ENCODE results near the gene ENPP3. TPM values are rescaled to one million over a fixed set of nuclear protein-coding genes. Genes with fewer than 3 reads are reported as not detected.

The ENPP3 gene
- total and polyA plus RNA-seq, 2 of the 13 experiments (the other 11 are each of a cell fraction or from before 2014, with no cell fraction given), result 40.0 to 75.4 TPM

DNA sequence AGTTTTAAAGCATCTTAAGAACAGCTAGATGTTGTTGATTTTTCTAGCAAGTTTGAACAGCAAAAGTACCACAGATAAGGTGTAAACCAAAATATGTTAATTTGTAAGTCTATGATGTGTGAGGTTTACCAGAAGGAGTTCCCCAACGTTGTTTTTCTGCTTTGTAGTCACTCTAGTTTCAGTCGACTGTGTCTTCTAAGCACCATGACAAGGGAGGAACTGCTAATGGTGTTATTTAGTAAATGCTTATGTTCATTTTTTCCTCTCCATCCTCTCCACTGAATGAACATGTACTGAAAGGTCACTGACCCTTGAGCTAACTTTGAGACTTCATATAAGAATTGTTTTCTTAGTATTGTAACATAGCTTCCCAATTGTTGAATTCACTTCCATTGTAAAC, 3.0 kb downstream of the ENPP3 start:
- ChIA-PET POLR2A (interaction anchor here (1.2 to 1.5 kb wide), 2 partner anchors 12 kb away, joined by 3 to 5 read pairs; partner anchors contain the start of gene MED23), CTCF (ENCODE audit: low intra/inter-chr PET ratio, low total read pairs) (no interaction called here)
- H3K4me2 ChIP-seq (ENCODE audit: low read depth, low read length), result peak overlapping the region; percentile 24; the same call in 1 of the 2 replicates
- peaks cover 13 to 46% of the 10 kb centered on the region in 2 experiments for H3K36me3 ChIP-seq (replicated peaks in 1 of 2; ENCODE audit: control insufficient read depth in 1 of 2, insufficient read depth in 2 of 2, low read length in 2 of 2)
- FAIRE-seq (no peak), ATAC-seq (no peak), DNase-seq (ENCODE audit: low spot score) (no peak)
- H3K4me3 ChIP-seq (replicated peaks in 1 of 3; ENCODE audit: insufficient read depth in 1 of 3, low read depth in 2 of 3, low read length in 3 of 3), result no peak overlapping the region
- BruUV-seq (replicated peaks), result no TSS peak
- peaks cover 37% of the 10 kb centered on the region for H3K4me1 ChIP-seq (ENCODE audit: insufficient read depth, low read length)
- H3K9me3 ChIP-seq (ENCODE audit: low read length), result no peaks in the 10 kb centered on the region
- H3K27me3 ChIP-seq (ENCODE audit: control insufficient read depth in 1 of 2, insufficient read depth in 2 of 2, low read length in 2 of 2), result no peaks in the 10 kb centered on the region; a peak in 1 of 5 replicates
- H2AFZ ChIP-seq (ENCODE audit: low read length), result no peak overlapping the region
- H4K20me1 ChIP-seq (ENCODE audit: insufficient read depth, low read length), result peaks cover 2% of the 10 kb centered on the region; the same call in 1 of the 2 replicates
- TF ChIP-seq ZMAT3 (CRISPR knock-in tag; conservative IDR thresholded peaks at IDR 0.05) (no peak), ZNF563 (CRISPR knock-in tag; IDR thresholded peaks at IDR 0.05) (no peak), RFX1 (IDR thresholded peaks at IDR 0.05) (no peak), ZFP36 (IDR thresholded peaks at IDR 0.05; ENCODE audit: borderline replicate concordance, low read depth, low read length, partially characterized antibody) (no peak), EHMT2 (IDR thresholded peaks at IDR 0.05; ENCODE audit: borderline replicate concordance, low read depth, low read length) (no peak), SIN3B (IDR thresholded peaks at IDR 0.05; ENCODE audit: low read length) (no peak), HDAC1 (CRISPR knock-in tag; IDR thresholded peaks at IDR 0.05) (no peak), RBFOX2 (IDR thresholded peaks at IDR 0.05; ENCODE audit: low read depth, low read length) (no peak; the same call in 1 of the 2 replicates), ZNF720 (CRISPR knock-in tag; IDR thresholded peaks at IDR 0.05) (no peak), NFKB2 (CRISPR knock-in tag; IDR thresholded peaks at IDR 0.05; ENCODE audit: borderline replicate concordance) (no peak), RARA (CRISPR knock-in tag; IDR thresholded peaks at IDR 0.05) (no peak), ZNF256 (CRISPR knock-in tag; conservative IDR thresholded peaks at IDR 0.05) (no peak), FOXP1 (IDR thresholded peaks at IDR 0.05) (no peak), FOXP1 (CRISPR knock-in tag; IDR thresholded peaks at IDR 0.05) (no peak), ZNF34 (CRISPR knock-in tag; IDR thresholded peaks at IDR 0.05; ENCODE audit: borderline replicate concordance) (no peak), SUZ12 (IDR thresholded peaks at IDR 0.05; ENCODE audit: low read depth, low read length) (no peak)
- TF ChIP-seq, protein P1, sequence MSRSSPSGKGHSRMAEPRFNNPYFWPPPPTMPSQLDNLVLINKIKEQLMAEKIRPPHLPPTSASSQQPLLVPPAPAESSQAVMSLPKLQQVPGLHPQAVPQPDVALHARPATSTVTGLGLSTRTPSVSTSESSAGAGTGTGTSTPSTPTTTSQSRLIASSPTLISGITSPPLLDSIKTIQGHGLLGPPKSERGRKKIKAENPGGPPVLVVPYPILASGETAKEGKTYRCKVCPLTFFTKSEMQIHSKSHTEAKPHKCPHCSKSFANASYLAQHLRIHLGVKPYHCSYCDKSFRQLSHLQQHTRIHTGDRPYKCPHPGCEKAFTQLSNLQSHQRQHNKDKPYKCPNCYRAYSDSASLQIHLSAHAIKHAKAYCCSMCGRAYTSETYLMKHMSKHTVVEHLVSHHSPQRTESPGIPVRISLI (CRISPR knock-in tag; IDR thresholded peaks at IDR 0.05; ENCODE audit: borderline replicate concordance), result no peak
- TF ChIP-seq, protein P2, sequence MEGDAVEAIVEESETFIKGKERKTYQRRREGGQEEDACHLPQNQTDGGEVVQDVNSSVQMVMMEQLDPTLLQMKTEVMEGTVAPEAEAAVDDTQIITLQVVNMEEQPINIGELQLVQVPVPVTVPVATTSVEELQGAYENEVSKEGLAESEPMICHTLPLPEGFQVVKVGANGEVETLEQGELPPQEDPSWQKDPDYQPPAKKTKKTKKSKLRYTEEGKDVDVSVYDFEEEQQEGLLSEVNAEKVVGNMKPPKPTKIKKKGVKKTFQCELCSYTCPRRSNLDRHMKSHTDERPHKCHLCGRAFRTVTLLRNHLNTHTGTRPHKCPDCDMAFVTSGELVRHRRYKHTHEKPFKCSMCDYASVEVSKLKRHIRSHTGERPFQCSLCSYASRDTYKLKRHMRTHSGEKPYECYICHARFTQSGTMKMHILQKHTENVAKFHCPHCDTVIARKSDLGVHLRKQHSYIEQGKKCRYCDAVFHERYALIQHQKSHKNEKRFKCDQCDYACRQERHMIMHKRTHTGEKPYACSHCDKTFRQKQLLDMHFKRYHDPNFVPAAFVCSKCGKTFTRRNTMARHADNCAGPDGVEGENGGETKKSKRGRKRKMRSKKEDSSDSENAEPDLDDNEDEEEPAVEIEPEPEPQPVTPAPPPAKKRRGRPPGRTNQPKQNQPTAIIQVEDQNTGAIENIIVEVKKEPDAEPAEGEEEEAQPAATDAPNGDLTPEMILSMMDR (CRISPR knock-in tag; IDR thresholded peaks at IDR 0.05), result no peak
- TF ChIP-seq, protein P3, sequence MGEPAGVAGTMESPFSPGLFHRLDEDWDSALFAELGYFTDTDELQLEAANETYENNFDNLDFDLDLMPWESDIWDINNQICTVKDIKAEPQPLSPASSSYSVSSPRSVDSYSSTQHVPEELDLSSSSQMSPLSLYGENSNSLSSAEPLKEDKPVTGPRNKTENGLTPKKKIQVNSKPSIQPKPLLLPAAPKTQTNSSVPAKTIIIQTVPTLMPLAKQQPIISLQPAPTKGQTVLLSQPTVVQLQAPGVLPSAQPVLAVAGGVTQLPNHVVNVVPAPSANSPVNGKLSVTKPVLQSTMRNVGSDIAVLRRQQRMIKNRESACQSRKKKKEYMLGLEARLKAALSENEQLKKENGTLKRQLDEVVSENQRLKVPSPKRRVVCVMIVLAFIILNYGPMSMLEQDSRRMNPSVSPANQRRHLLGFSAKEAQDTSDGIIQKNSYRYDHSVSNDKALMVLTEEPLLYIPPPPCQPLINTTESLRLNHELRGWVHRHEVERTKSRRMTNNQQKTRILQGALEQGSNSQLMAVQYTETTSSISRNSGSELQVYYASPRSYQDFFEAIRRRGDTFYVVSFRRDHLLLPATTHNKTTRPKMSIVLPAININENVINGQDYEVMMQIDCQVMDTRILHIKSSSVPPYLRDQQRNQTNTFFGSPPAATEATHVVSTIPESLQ (CRISPR knock-in tag; conservative IDR thresholded peaks at IDR 0.05), result no peak
- peaks cover 43% of the 10 kb centered on the region for H3K79me2 ChIP-seq (ENCODE audit: insufficient read depth, low read length)
- no peak overlapping the region for H3K9ac ChIP-seq (ENCODE audit: insufficient read depth, low read depth, low read length)
- in situ Hi-C loops (cut with HindIII; ENCODE audit: extremely low pct_ligation_motif_present, low pct_unique_long_range_greater_than_20kb), result no loop called here
- intact Hi-C loops (cut with micrococcal nuclease; ENCODE audit: unreplicated experiment), result no loop called here
- H3K27ac ChIP-seq (ENCODE audit: extremely low read length, insufficient read depth, low read length), result no peak overlapping the region
- WGBS (ENCODE audit: low lambda C conversion rate), result 84% methylated on average over 2 of the region's 2 CpGs
